Thoracic aorta (tissue), 2 donors: Measurements from ENCODE around the gene DNAH8. TPM values are rescaled to one million over a fixed set of nuclear protein-coding genes. Genes with fewer than 3 reads are reported as not detected.

Experiments used
- ATAC-seq: fragments of 150-250 bp; one replicate; pipeline ENCODE4 v1.8.0; 2017; ENCODE audit warnings: low read depth; ENCODE audit not compliant: insufficient number of reproducible peaks, low FRiP score
- DNase-seq: peaks from one replicate; pipeline ENCODE4 v3.0.0-alpha.2; 2020; ENCODE audit warnings: low spot score
- H3K27ac ChIP-seq, 2 donors: fragments of 200-600 bp; sonication (generic); 1 replicate in 1 of 2; 2 replicates in 1 of 2; pipeline ENCODE4 v1.5.1; 2016; ENCODE audit warnings: mild to moderate bottlenecking in 2 of 2, moderate library complexity in 2 of 2
- H3K27me3 ChIP-seq: fragments of 200-600 bp; sonication (generic); replicated peaks from 2 replicates; pipeline ENCODE4 v1.6.0; 2016; ENCODE audit warnings: mild to moderate bottlenecking; ENCODE audit not compliant: insufficient read depth
- H3K36me3 ChIP-seq: fragments of 200-600 bp; sonication (generic); one replicate; pipeline ENCODE4 v1.5.1; 2016
- H3K4me1 ChIP-seq, 2 donors: fragments of 200-600 bp; sonication (generic); 1 replicate in 1 of 2; 2 replicates in 1 of 2; pipeline versions ENCODE4 v1.5.1 to v1.6.0; 2016; ENCODE audit warnings: low read depth in 2 of 2, mild to moderate bottlenecking in 1 of 2; ENCODE audit not compliant: control insufficient read depth in 1 of 2
- H3K4me3 ChIP-seq: fragments of 200-600 bp; sonication (generic); 2 replicates; pipeline ENCODE4 v1.5.1; 2016; ENCODE audit warnings: mild to moderate bottlenecking
- H3K9me3 ChIP-seq: fragments of 200-600 bp; sonication (generic); 2 replicates; pipeline ENCODE4 v1.5.1; 2016
- total RNA-seq, 2 donors: library from RNA; depleted of rRNA; stranded (reverse); fragments of >200 nt; gene quantifications; one replicate each; pipeline versions ENCODE4 v1.1.0 to v1.2.3, GENCODE V29; 2016
- TF ChIP-seq, protein P1 (sequence below): fragments of 200-600 bp; sonication (generic); IDR thresholded peaks from one replicate; pipeline ENCODE4 v1.5.1; 2019; ENCODE audit warnings: antibody characterized with exemption

The DNAH8 gene
- total RNA-seq, 2 donors from 2014 or later = 0.14 TPM; not detected in 1

DNA sequence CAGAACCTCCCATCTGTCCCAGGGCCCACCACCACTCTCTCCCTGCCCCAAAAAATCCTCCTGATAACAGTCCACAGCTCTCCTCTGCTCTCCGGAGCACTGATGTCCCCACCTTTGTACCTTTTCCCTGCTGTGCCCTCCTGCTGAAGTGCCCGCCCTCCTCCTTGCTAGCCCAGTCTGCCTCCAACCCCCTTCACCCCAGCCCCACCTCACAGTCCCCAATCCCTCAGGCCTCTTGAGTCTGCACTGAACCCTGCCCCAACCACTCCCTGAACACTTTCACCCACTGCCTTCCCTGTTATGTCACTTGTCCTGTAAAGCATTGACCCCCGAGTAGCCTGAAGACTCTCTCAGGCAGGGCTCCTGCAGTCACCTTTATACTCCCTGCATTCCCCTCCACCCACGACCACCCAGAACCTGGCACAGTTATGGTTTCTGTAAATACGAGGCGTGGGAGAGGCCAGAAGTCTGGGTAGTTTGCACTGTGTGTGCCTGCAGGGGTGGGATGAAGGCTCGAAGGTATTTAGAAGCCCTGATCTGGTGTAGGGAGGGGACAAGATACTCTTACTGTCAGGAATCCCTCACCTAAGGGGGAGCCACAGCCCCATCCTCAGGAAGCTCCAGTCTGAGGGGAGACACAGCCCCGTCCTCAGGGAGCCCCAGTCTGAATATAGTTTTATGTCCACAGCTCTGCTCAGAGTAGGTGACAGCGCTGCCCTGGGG lies 338.9 kb downstream of the DNAH8 start:
- Histone ChIP-seq H3K9me3 (no peaks in the 10 kb centered on the region), H3K27ac (no peak overlapping the region), H3K27me3 (no peaks in the 10 kb centered on the region), H3K4me3 (no peak overlapping the region), H3K4me1 (peaks cover 0 to 3% of the 10 kb centered on the region in 2 donors), H3K36me3 (no peaks in the 10 kb centered on the region)
- TF ChIP-seq, protein P1, sequence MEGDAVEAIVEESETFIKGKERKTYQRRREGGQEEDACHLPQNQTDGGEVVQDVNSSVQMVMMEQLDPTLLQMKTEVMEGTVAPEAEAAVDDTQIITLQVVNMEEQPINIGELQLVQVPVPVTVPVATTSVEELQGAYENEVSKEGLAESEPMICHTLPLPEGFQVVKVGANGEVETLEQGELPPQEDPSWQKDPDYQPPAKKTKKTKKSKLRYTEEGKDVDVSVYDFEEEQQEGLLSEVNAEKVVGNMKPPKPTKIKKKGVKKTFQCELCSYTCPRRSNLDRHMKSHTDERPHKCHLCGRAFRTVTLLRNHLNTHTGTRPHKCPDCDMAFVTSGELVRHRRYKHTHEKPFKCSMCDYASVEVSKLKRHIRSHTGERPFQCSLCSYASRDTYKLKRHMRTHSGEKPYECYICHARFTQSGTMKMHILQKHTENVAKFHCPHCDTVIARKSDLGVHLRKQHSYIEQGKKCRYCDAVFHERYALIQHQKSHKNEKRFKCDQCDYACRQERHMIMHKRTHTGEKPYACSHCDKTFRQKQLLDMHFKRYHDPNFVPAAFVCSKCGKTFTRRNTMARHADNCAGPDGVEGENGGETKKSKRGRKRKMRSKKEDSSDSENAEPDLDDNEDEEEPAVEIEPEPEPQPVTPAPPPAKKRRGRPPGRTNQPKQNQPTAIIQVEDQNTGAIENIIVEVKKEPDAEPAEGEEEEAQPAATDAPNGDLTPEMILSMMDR = no peak
- ATAC-seq (no peak), DNase-seq (no peak)

- H3K36me3 ChIP-seq = no peaks in the 10 kb centered on the region
- no peak overlapping the region for H3K27ac ChIP-seq
- no peak for ATAC-seq
- TF ChIP-seq, protein P1 = no peak
- no peak for DNase-seq
- H3K4me3 ChIP-seq = no peak overlapping the region
- H3K9me3 ChIP-seq = no peaks in the 10 kb centered on the region
- no peaks in the 10 kb centered on the region for H3K4me1 ChIP-seq
- H3K27me3 ChIP-seq = no peaks in the 10 kb centered on the region
These were observed 339.5 kb downstream of the DNAH8 start for GRCh38 chr6:39054577-39055142.

GRCh38 chr6:39055661-39056060 lies 340.6 kb downstream of the DNAH8 start:
- no peak for DNase-seq
- no peaks in the 10 kb centered on the region for H3K4me1 ChIP-seq

GRCh38 chr6:39056191-39056590 lies 341.1 kb downstream of the DNAH8 start:
- no peak for ATAC-seq
- TF ChIP-seq, protein P1 = no peak
- H3K9me3 ChIP-seq = no peaks in the 10 kb centered on the region
- H3K27me3 ChIP-seq = no peaks in the 10 kb centered on the region
- no peak overlapping the region for H3K27ac ChIP-seq
- H3K4me1 ChIP-seq = no peaks in the 10 kb centered on the region
- no peak for DNase-seq
- H3K4me3 ChIP-seq = no peak overlapping the region
- H3K36me3 ChIP-seq = no peaks in the 10 kb centered on the region

More at GRCh38 chr6:39055661-39056060, 340.6 kb downstream of the DNAH8 start:
- TF ChIP-seq, protein P1 = no peak
- Histone ChIP-seq H3K27me3 (no peaks in the 10 kb centered on the region), H3K4me3 (no peak overlapping the region), H3K36me3 (no peaks in the 10 kb centered on the region), H3K9me3 (no peaks in the 10 kb centered on the region), H3K27ac (no peak overlapping the region)
- no peak for ATAC-seq

GRCh38 chr6:39056681-39057080 lies 341.6 kb downstream of the DNAH8 start:
- no peak for ATAC-seq
- DNase-seq = no peak
- H3K4me1 ChIP-seq = no peaks in the 10 kb centered on the region
- H3K36me3 ChIP-seq = no peaks in the 10 kb centered on the region
- H3K9me3 ChIP-seq = no peaks in the 10 kb centered on the region
- H3K4me3 ChIP-seq = no peak overlapping the region
- no peaks in the 10 kb centered on the region for H3K27me3 ChIP-seq
- no peak overlapping the region for H3K27ac ChIP-seq
- TF ChIP-seq, protein P1 = no peak
